ENCODE results near the gene KIAA1217. TPM values are rescaled to one million over a fixed set of nuclear protein-coding genes. Genes with fewer than 3 reads are reported as not detected.

Gene KIAA1217
- total RNA-seq, 1 experiment from 2014 or later, result 18.6 TPM

DNA sequence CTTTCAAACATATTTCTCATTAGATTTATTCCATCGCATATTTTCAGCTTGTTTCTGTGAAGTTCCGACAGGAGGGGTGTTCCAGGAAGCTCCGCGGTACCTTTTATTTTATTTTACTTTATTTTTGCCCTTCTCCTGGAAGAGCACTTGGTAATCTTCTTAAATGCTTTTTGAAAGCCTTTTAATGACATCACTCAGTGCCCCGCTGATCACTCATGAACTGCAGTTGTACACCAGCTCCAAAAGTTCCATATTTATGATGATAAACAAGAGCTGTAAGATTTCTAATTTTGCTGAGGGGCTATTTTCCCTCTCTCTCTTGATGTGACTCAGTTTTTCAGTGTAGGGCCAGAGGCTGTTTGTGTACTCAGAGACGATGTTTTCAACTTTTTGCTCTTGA lies 144.4 kb downstream of the KIAA1217 start:
- no peak for DNase-seq
- no peak overlapping the region for H4K91ac ChIP-seq (ENCODE audit: insufficient read length, low read depth, low read length)
- Mint-ChIP-seq H3K27me3 (ENCODE audit: low read depth) (no peaks in the 10 kb centered on the region), H3K9me3 (no peaks in the 10 kb centered on the region), H3K4me1 (peaks cover 63 to 77% of the 10 kb centered on the region in 2 experiments), H3K27ac (peak overlapping the region in 1 of 3 experiments; percentile 43; a peak in 1 of 7 replicates), H3K36me3 (ENCODE audit: insufficient read depth in 1 of 3, low read depth in 3 of 3) (no peaks in the 10 kb centered on the region; a peak in 1 of 7 replicates), H3K4me3 (no peak overlapping the region)
- WGBS (ENCODE audit: extremely low coverage, insufficient read length, low lambda C conversion rate), result no CpG with 5 or more reads among the region's 6 CpGs
- no peak overlapping the region for H2BK5ac ChIP-seq (ENCODE audit: insufficient read length, low read length)
- H3K56ac ChIP-seq (ENCODE audit: insufficient read length, low read depth, low read length), result no peak overlapping the region
- no peak overlapping the region for H4K5ac ChIP-seq (ENCODE audit: insufficient read length, low read depth, low read length)
- H3K4me1 ChIP-seq (ENCODE audit: insufficient read depth, low read length), result no peaks in the 10 kb centered on the region; the same call in 1 of the 2 replicates
- H2BK12ac ChIP-seq (ENCODE audit: insufficient read length, low read depth, low read length), result no peak overlapping the region
- H3K4ac ChIP-seq (ENCODE audit: low read depth, low read length), result no peak overlapping the region
- no peak overlapping the region for H2BK20ac ChIP-seq (ENCODE audit: low read depth, low read length, poor library complexity, severe bottlenecking)
- no peaks in the 10 kb centered on the region for H3K27me3 ChIP-seq (ENCODE audit: insufficient read depth, low read length)
- H3K23me2 ChIP-seq (ENCODE audit: insufficient read length, low read depth, low read length, poor library complexity, severe bottlenecking), result no peaks in the 10 kb centered on the region
- H3K9ac ChIP-seq (ENCODE audit: extremely low read depth, insufficient read length, low read length), result no peak overlapping the region
- TF ChIP-seq, protein P1, sequence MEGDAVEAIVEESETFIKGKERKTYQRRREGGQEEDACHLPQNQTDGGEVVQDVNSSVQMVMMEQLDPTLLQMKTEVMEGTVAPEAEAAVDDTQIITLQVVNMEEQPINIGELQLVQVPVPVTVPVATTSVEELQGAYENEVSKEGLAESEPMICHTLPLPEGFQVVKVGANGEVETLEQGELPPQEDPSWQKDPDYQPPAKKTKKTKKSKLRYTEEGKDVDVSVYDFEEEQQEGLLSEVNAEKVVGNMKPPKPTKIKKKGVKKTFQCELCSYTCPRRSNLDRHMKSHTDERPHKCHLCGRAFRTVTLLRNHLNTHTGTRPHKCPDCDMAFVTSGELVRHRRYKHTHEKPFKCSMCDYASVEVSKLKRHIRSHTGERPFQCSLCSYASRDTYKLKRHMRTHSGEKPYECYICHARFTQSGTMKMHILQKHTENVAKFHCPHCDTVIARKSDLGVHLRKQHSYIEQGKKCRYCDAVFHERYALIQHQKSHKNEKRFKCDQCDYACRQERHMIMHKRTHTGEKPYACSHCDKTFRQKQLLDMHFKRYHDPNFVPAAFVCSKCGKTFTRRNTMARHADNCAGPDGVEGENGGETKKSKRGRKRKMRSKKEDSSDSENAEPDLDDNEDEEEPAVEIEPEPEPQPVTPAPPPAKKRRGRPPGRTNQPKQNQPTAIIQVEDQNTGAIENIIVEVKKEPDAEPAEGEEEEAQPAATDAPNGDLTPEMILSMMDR (conservative IDR thresholded peaks at IDR 0.05), result no peak
- no peak overlapping the region for H2AFZ ChIP-seq (ENCODE audit: low read length)
- H2BK15ac ChIP-seq (ENCODE audit: low read depth, low read length), result no peak overlapping the region
- no peak overlapping the region for H3K4me2 ChIP-seq (ENCODE audit: insufficient read depth, insufficient read length, low read length)
- no peaks in the 10 kb centered on the region for H4K20me1 ChIP-seq (ENCODE audit: control insufficient read depth, insufficient read depth, insufficient read length)
- no peaks in the 10 kb centered on the region for H3K9me3 ChIP-seq (ENCODE audit: control insufficient read depth, low read depth, low read length)
- H4K8ac ChIP-seq (replicated peaks; ENCODE audit: insufficient read length, low read depth, low read length), result no peak overlapping the region
- no peak overlapping the region for H3K18ac ChIP-seq (ENCODE audit: insufficient read length, low read depth, low read length)
- H3K79me1 ChIP-seq (ENCODE audit: insufficient read depth, low read depth, low read length, poor library complexity, severe bottlenecking), result no peaks in the 10 kb centered on the region
- H2BK120ac ChIP-seq (ENCODE audit: low read depth, low read length, poor library complexity, severe bottlenecking), result no peak overlapping the region
- no peak overlapping the region for H2AK5ac ChIP-seq (ENCODE audit: insufficient read length, low read length)
- H3K79me2 ChIP-seq (ENCODE audit: insufficient read depth, low read length), result no peaks in the 10 kb centered on the region
- H3T11ph ChIP-seq (ENCODE audit: low read length), result no peak overlapping the region
- H3K23ac ChIP-seq (ENCODE audit: insufficient read length, low read depth, low read length), result no peak overlapping the region
- no peak overlapping the region for H3K27ac ChIP-seq (ENCODE audit: insufficient read length, low read depth, low read length)
- H3K14ac ChIP-seq (ENCODE audit: insufficient read depth, low read length), result no peak overlapping the region

Data from H9 (cell line).